Activated T-helper 17 cell treated with anti-CD3 and anti-CD28 coated beads, Interleukin-2, amount 50 U/mL, for 72 hours (primary cell): ENCODE measurements around the gene ZMYND8. TPM values are rescaled to one million over a fixed set of nuclear protein-coding genes. Genes with fewer than 3 reads are reported as not detected.
A peak's percentile ranks its signal among the peaks of the same experiment; 100 is the strongest.
"Not testable (repeated sequence)": the region's sequence is repeated elsewhere in the genome, so short reads cannot be mapped to it uniquely, and the experiment has no call there.

Experiments
- ATAC-seq: fragments of 150-1000 bp; cut with Tn5 transposase; replicated peaks from 2 replicates; pipeline ENCODE4 v1.10.0; 2021; ENCODE audit warnings: mild to moderate bottlenecking, moderate library complexity
- H3K27ac Mint-ChIP-seq: one replicate; pipeline ENCODE4 v1.8.0; 2022; ENCODE audit warnings: mixed read lengths
- H3K27me3 Mint-ChIP-seq: one replicate; pipeline ENCODE4 v1.8.0; 2022; ENCODE audit warnings: mixed read lengths
- H3K36me3 Mint-ChIP-seq: one replicate; pipeline ENCODE4 v1.8.0; 2022; ENCODE audit warnings: low read depth, mild to moderate bottlenecking, mixed read lengths
- H3K4me1 Mint-ChIP-seq: one replicate; pipeline ENCODE4 v1.8.0; 2022; ENCODE audit warnings: mixed read lengths
- H3K4me3 Mint-ChIP-seq: one replicate; pipeline ENCODE4 v1.8.0; 2022; ENCODE audit warnings: mild to moderate bottlenecking, mixed read lengths
- H3K9me3 Mint-ChIP-seq: one replicate; pipeline ENCODE4 v1.8.0; 2022; ENCODE audit warnings: mixed read lengths
- total RNA-seq, 2 donors: library from RNA; stranded (reverse); gene quantifications; one replicate each; pipeline ENCODE4 v1.2.3, GENCODE V29; 2022

ZMYND8 gene
- total RNA-seq, 2 donors from 2014 or later = 35.3 to 39.4 TPM

DNA sequence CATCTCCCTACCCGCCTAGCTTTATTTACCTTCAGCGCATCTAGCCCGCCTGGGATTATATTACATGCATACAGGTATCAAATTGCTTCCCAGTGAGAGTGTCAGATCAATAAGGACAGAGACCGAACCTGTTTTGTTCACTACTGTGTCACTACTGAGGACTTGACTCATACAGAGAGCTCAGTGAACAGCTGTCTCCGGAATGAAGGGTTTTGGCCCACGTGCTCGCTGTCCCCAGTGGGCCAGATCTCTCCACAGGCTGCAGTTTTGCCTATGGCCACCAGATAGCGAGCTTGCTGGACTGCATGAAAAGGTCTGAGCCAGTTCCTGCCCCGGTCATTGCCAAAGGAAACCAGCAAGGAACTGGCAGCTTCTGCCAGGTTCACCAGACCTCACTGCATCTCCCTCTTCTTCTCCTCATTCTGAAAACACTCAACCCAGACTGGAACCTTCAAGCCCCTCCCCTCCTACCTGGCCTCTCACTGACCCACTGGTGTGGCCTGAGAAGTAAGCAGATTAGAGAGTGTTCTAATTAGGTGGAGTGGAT, 150.8 kb downstream of the ZMYND8 start:
- Mint-ChIP-seq H3K4me1 (peaks cover 5% of the 10 kb centered on the region), H3K36me3 (no peaks in the 10 kb centered on the region), H3K27me3 (no peaks in the 10 kb centered on the region), H3K4me3 (no peak overlapping the region), H3K9me3 (no peaks in the 10 kb centered on the region), H3K27ac (peak overlapping the region; percentile 13)
- peak; percentile 90 for ATAC-seq

DNA sequence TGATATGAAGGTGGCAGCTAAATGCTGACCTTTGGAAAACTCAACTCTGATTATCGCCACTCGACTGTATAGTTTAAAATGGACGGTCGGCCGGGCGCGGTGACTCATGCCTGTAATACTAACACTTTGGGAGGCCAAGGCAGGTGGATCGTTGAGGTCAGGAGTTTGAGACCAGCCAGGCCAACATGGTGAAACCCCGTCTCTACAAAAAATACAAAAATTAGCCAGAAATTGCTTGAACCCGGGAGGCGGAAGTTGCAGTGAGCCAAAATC, 151.7 kb downstream of the ZMYND8 start:
- H3K4me1 Mint-ChIP-seq, H3K9me3 Mint-ChIP-seq, H3K36me3 Mint-ChIP-seq, H3K27ac Mint-ChIP-seq, ATAC-seq, H3K27me3 Mint-ChIP-seq, H3K4me3 Mint-ChIP-seq: not testable (repeated sequence)

DNA sequence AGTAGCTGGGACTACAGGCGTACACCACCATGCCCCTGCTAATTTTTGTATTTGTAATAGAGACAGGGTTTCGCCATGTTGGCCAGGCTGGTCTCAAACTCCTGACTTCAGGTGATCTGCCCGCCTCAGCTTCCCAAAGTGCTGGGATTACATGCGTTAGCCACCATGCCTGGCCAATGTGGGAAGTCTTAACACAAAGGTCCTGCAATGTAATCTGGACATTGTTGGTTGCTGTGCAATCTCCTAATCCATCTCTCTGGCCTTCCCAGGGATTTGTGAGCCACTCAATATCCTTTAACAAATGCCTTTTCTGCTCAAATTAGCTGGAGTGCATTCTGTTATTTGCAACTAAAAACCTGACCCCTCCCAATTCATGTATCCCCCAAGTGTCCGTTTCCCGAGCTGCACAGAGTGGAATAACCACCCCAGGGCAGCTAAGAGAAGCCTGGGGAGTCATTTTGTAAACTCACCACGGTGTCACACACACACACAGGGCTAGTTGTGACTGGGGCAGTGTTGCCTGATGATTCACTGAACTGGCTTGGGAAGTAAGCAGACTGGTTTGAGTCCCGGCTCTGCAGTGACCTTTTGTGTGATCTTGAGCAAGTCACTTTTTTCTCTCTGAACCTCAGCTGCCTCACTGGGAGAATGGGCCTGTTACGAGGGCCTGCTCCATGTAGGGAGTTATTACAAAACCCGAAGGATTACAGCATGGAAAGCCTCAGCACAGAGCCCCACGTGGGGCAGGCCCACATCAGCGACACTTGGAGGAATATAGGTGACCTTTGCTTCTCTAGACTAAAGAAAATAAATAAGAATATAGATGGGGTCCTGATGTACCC, 152.3 kb downstream of the ZMYND8 start:
- peak; percentile 20 for ATAC-seq
- no peaks in the 10 kb centered on the region for H3K27me3 Mint-ChIP-seq
- no peak overlapping the region for H3K4me3 Mint-ChIP-seq
- H3K4me1 Mint-ChIP-seq = peaks cover 5% of the 10 kb centered on the region
- no peaks in the 10 kb centered on the region for H3K36me3 Mint-ChIP-seq
- no peak overlapping the region for H3K27ac Mint-ChIP-seq
- H3K9me3 Mint-ChIP-seq = no peaks in the 10 kb centered on the region

DNA sequence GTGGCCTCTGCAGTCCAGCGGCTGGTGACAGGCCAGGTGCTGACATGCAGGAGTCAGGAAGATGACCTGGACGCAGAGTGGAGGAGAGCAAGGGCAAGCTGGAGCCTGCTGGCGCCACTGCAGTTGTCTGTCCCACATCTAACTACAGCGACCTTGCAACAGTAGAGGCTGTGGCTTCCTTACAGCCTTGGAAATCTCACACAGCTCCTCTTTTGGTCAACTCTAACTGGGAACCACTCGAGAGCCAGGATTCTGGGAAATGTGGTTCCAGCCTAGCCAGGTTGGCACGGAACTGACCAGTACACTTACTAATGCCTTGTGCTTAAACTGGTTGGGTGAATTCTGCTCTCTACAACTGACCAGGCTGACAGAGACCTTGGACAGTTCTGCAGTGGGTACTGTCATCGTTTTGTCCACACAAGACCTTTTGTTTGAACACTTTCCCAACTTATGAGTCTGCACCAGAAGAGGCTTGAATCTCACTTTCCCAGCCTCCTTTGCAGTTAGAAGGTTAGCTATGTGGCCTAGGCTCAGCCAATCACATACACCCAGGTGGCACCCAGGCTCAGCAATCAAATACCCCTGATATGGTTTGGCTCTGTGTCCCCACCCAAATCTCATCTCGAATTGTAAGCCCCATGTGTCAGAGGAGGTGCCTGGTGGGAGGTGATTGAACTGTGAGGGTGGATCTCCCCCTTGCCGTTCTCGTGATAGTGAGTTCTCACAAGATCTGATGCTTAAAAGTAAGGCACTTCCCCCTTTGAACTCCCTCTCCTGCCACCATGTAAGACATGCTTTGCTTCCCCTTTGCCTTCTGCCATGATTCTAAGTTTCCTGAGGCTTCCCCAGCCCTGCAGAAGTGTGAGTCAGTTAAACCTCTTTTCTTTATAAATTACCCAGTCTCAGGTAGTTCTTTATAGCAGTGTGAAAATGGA, 153.5 kb downstream of the ZMYND8 start:
- no peaks in the 10 kb centered on the region for H3K9me3 Mint-ChIP-seq
- no peaks in the 10 kb centered on the region for H3K36me3 Mint-ChIP-seq
- no peaks in the 10 kb centered on the region for H3K27me3 Mint-ChIP-seq
- H3K27ac Mint-ChIP-seq = no peak overlapping the region
- ATAC-seq = no peak
- peaks cover 8% of the 10 kb centered on the region for H3K4me1 Mint-ChIP-seq
- no peak overlapping the region for H3K4me3 Mint-ChIP-seq

DNA sequence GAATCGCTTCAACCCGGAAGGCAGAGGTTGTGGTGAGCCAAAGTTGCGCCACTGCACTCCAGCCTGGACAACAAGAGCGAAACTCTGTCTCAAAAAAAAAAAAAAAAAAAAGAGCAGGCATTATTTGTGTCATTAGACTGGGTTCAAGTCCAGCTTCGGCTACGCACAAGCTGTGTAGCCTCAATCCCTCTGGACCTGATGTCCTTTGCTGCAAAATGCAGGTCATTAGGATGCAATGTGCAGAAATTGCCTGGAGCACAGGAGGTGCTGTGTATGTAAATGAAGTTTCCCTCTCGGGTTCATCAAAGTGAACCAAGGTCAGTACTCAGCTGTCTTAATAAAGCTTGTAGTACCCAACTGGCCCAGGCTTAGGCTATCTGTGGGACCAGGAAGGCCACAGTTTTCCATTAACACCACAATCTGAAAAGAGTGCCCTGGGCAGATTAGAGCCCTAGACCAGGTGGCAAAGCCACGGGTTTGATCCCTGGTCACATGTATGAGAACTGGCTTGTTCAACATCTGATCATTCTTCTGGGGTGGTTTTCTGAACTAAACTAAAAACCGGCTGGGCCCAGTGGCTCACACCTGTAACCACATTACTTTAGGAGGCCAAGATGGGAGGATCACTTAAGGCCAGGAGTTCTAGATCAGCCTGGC, 155.3 kb downstream of the ZMYND8 start:
- Mint-ChIP-seq H3K27ac (no peak overlapping the region), H3K4me1 (peaks cover 14% of the 10 kb centered on the region), H3K4me3 (no peak overlapping the region), H3K9me3 (no peaks in the 10 kb centered on the region), H3K36me3 (no peaks in the 10 kb centered on the region), H3K27me3 (no peaks in the 10 kb centered on the region)
- no peak for ATAC-seq

DNA sequence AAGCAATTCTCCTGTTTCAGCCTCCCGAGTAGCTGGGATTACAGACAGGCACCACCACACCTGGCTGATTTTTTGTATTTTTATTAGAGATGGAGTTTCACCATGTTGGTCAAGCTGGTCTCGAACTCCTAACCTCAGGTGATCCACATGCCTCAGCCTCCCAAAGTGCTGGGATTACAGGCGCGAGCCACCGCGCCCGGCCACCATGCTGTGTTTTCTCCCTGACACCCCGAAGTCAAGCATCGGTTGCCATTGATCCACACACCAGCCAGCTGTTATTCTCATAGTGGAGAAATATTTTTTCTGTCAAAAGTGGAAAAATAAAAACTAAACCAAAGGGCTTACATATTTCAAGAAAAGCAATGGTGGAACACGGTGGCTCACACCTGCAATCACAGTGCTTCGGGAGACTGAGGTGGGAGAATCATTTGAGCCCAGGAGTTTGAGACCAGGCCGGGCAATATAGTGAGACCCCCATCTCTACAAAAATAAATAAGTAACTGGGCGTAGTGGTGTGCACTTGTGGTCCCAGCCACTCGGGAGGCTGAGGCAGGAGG, 157.4 kb downstream of the ZMYND8 start:
- Mint-ChIP-seq H3K36me3 (no peaks in the 10 kb centered on the region), H3K4me1 (peaks cover 10% of the 10 kb centered on the region), H3K27me3 (peaks cover 3% of the 10 kb centered on the region), H3K27ac (no peak overlapping the region), H3K4me3 (no peak overlapping the region), H3K9me3 (no peaks in the 10 kb centered on the region)
- ATAC-seq = no peak

DNA sequence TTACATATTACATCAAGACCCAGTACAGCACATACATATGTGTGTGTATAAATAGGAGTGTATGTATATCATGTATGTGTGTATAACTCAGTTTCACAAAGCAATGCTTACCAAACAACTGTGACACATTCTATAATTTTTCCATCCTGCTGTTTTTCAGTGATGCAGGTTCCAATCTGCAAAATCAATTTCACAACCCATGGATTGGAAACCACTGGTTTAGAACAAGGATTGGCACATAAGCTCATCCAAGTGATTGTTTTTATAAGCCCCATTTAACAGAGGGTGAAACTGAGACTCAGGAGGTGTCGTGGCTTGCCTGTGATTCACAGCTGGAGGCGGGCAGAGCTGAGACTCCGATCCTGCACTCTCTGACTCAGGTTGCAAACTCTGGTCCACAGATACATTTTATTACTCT, 158.2 kb downstream of the ZMYND8 start:
- no peaks in the 10 kb centered on the region for H3K9me3 Mint-ChIP-seq
- H3K27ac Mint-ChIP-seq = no peak overlapping the region
- H3K4me3 Mint-ChIP-seq = peak overlapping the region; percentile 1
- peaks cover 3% of the 10 kb centered on the region for H3K27me3 Mint-ChIP-seq
- peak; percentile 99 for ATAC-seq
- no peaks in the 10 kb centered on the region for H3K36me3 Mint-ChIP-seq
- peaks cover 10% of the 10 kb centered on the region for H3K4me1 Mint-ChIP-seq

DNA sequence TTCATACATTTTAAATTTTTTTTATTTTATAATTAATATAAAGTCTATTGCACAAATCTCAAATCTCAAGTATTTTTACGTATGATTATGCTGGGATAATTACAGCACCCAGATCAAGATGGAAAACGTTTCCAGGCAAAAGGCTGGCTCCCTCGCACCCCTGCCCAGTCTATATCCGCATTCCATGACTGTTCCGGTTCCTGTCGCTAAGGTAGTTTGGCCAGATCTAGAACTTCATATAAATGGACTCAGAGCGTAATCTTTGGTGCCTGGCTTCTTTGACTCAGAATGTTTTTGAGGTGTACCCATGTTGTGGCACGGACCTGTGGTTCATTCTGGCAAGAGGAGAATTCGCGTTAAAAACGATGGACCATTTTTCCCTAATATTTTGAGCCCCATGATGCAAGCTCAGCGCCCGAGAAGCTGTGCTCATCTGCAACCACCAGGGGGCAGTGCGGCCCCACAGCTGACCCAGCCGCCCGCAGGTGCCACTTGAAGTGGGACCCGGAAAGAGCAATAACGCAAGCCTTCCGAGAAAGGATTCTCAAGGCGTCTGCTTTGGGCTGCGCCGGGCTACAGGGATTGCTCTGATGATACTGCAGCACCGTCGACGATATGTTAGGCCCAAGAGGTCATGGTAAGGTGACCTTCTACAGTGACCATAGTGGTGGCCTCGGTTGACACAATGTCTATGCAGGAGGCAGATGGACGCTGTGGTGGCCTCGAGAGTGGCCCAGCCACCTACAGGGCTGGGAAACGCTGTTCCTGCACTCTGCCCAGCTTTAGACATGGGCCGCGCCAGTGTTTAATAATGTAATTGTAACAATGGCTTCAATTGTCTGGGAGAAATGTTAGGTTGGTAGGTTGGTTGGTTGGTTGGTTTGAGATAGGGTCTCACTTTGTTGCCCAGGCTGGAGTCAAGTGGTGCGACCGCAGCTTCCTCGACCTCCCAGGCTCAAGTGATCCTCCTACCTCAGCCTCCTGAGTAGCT, 160.1 kb downstream of the ZMYND8 start:
- ATAC-seq = peak; percentile 23
- Mint-ChIP-seq H3K36me3 (no peaks in the 10 kb centered on the region), H3K4me3 (peak overlapping the region; percentile 17), H3K27me3 (peaks cover 3% of the 10 kb centered on the region), H3K4me1 (peaks cover 10% of the 10 kb centered on the region), H3K9me3 (no peaks in the 10 kb centered on the region), H3K27ac (peak overlapping the region; percentile 65)

DNA sequence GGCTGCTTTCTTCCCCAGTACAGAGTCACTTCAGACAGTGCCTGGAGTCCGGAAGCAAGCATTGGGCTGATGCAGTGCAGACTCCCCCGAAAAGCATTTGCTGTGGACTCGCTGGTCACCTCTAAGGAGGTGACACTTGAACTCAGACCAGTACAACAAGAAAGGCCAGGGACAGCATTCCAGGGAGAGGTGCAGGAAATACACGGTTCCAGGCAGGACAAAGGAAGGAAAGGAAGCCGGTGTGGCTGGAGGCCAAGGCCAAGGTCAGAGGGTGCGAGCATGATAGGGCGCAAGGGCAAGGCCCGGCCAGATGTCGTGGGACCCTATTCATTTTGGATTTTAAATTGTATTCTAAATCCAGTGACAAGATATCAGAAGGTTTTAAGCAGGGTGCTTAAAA, 160.9 kb downstream of the ZMYND8 start:
- Mint-ChIP-seq H3K27me3 (peaks cover 3% of the 10 kb centered on the region), H3K4me3 (no peak overlapping the region), H3K4me1 (peaks cover 10% of the 10 kb centered on the region), H3K9me3 (no peaks in the 10 kb centered on the region), H3K27ac (no peak overlapping the region), H3K36me3 (no peaks in the 10 kb centered on the region)
- no peak for ATAC-seq

DNA sequence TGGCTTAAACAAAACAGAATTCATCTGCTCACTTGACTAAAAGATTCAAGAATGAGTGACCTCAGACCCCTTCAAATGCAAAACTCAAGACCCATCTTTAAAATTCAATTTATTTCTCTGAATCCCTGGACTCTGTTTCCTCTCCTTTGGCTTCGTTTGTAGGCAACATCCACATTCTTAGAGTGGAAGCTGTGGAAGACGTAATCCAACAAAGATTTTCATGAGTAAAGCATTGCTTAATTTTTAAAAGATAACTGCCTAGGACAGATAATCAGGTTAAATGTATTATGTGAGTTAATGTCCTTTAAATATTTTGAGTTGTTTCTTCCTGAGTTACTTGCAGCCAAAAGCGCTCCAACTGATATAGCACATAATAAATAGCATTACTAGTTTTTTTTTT, 164.5 kb downstream of the ZMYND8 start:
- ATAC-seq = no peak
- H3K9me3 Mint-ChIP-seq = no peaks in the 10 kb centered on the region
- H3K27ac Mint-ChIP-seq = no peak overlapping the region
- peaks cover 6% of the 10 kb centered on the region for H3K4me1 Mint-ChIP-seq
- H3K27me3 Mint-ChIP-seq = peaks cover 9% of the 10 kb centered on the region
- H3K36me3 Mint-ChIP-seq = no peaks in the 10 kb centered on the region
- H3K4me3 Mint-ChIP-seq = no peak overlapping the region

DNA sequence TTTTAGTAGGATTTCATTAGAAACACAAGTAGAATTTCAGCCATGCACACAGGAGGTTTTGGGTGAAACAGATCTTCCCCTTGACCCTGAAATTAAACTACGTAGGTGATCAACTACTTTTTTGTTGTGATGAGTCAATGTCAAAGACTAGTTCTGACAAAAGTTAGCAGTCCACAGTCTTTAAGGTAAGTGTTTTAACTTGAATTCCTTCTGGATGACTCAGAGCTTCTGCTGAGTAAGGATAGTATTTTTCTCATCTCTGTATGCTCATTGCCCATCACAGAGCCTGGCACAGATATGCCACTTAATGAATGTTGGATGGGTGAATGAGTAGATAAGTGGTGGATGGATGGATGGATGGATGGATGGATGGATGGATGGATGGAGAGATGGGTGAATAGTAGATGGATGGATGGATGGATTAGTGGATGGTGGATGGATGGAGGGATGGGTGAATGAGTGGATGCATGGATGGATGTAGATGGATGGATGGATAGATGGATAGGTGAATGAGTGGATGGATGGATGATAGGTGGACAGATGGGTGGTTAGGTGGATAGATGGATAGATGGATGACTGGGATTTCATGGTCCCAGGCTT, 165.3 kb downstream of the ZMYND8 start:
- H3K36me3 Mint-ChIP-seq = no peaks in the 10 kb centered on the region
- H3K27me3 Mint-ChIP-seq = peaks cover 9% of the 10 kb centered on the region
- no peak overlapping the region for H3K4me3 Mint-ChIP-seq
- H3K9me3 Mint-ChIP-seq = no peaks in the 10 kb centered on the region
- H3K27ac Mint-ChIP-seq = no peak overlapping the region
- peaks cover under 1% of the 10 kb centered on the region for H3K4me1 Mint-ChIP-seq
- peak; percentile 91 for ATAC-seq

DNA sequence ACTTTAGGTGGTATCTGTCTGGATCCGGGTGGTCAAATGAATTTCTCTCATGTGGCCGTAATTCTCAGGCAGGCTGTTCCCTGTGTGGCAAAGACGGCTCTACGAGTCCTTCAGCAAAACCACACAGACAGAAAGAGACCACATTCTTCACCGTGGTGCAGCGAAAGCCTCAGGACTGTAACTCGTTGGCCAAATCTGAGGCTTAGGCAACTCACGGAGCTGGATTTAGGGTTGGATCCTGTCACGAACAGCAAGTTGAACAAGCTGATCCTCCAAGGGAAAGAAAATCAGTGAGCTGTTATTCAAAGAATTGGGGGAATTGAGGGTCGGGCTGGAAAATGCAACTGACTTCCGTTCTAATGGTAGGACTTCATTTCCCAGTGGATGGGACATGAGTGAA, 167.4 kb downstream of the ZMYND8 start:
- no peak overlapping the region for H3K4me3 Mint-ChIP-seq
- no peaks in the 10 kb centered on the region for H3K4me1 Mint-ChIP-seq
- H3K27me3 Mint-ChIP-seq = peaks cover 6% of the 10 kb centered on the region

DNA sequence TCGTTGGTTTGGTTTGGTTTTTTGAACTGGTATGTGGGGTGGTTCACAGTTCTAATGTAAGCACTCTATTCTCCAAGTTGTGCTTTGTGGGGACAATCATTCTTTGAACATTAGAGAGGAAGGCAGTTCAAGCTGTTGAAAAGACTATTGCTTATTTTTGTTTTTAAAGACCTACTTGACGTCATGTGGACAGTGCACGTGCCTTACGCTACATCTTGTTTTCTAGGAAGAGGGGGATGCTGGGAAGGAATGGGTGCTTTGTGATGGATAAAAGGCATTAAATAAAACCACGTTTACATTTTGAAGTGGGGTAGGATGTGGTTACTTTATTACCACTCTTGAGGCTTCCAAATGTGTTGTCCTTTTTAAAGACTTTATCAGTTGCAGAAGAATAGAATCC, 168.0 kb downstream of the ZMYND8 start:
- Mint-ChIP-seq H3K36me3 (no peaks in the 10 kb centered on the region), H3K9me3 (no peaks in the 10 kb centered on the region), H3K4me3 (no peak overlapping the region), H3K4me1 (no peaks in the 10 kb centered on the region), H3K27ac (no peak overlapping the region), H3K27me3 (peaks cover 6% of the 10 kb centered on the region)
- ATAC-seq = no peak

More for the DNA sequence above, 167.4 kb downstream of the ZMYND8 start:
- Mint-ChIP-seq H3K36me3 (no peaks in the 10 kb centered on the region), H3K9me3 (no peaks in the 10 kb centered on the region), H3K27ac (no peak overlapping the region)
- no peak for ATAC-seq
